ENCODE data around the gene IGDCC3.

IGDCC3 gene

GRCh38 chr15:65346856-65347598 lies 30.8 kb downstream of the IGDCC3 start:
- no peak for ATAC-seq (ENCODE audit: insufficient read depth, low read depth)
- no peaks in the 10 kb centered on the region for H3K4me1 ChIP-seq (ENCODE audit: insufficient read depth, low read length)
- H3K4me3 ChIP-seq (ENCODE audit: low read depth in 1 of 2, low read length in 2 of 2), result no peak overlapping the region
- TF ChIP-seq CTCF (IDR thresholded peaks at IDR 0.05; ENCODE audit: borderline replicate concordance, extremely low read depth, low read length, poor library complexity, severe bottlenecking), result no peak
- no peak for TF ChIP-seq EZH2 (IDR thresholded peaks at IDR 0.05; ENCODE audit: borderline replicate concordance, low read depth, low read length, severe bottlenecking)
- DNase-seq, result no peak
- H3K9me3 ChIP-seq (ENCODE audit: insufficient read depth, low read length, severe bottlenecking), result no peaks in the 10 kb centered on the region
- no peaks in the 10 kb centered on the region for H3K27me3 ChIP-seq (ENCODE audit: insufficient read depth, low read length, poor library complexity)
- no peaks in the 10 kb centered on the region for H3K36me3 ChIP-seq (ENCODE audit: insufficient read depth, low read length)
- no peaks in the 10 kb centered on the region for H3K79me2 ChIP-seq (ENCODE audit: insufficient read depth, low read length)
- H2AFZ ChIP-seq (ENCODE audit: low read depth, low read length), result no peak overlapping the region
- no peak overlapping the region for H3K9ac ChIP-seq (ENCODE audit: low read depth, low read length)
- H4K20me1 ChIP-seq (ENCODE audit: insufficient read depth, low read length), result no peaks in the 10 kb centered on the region
- H3K27ac ChIP-seq (ENCODE audit: low read length), result no peak overlapping the region
- no peak overlapping the region for H3K4me2 ChIP-seq (ENCODE audit: insufficient read depth, low read length)

GRCh38 chr15:65344914-65345275 lies 32.9 kb downstream of the IGDCC3 start:
- Histone ChIP-seq H3K9ac (ENCODE audit: low read depth, low read length) (no peak overlapping the region), H2AFZ (ENCODE audit: low read depth, low read length) (no peak overlapping the region), H3K27me3 (ENCODE audit: insufficient read depth, low read length, poor library complexity) (no peaks in the 10 kb centered on the region), H3K4me2 (ENCODE audit: insufficient read depth, low read length) (no peak overlapping the region), H3K36me3 (ENCODE audit: insufficient read depth, low read length) (no peaks in the 10 kb centered on the region), H4K20me1 (ENCODE audit: insufficient read depth, low read length) (no peaks in the 10 kb centered on the region), H3K27ac (ENCODE audit: low read length) (no peak overlapping the region), H3K9me3 (ENCODE audit: insufficient read depth, low read length, severe bottlenecking) (no peaks in the 10 kb centered on the region), H3K4me1 (ENCODE audit: insufficient read depth, low read length) (no peaks in the 10 kb centered on the region), H3K79me2 (ENCODE audit: insufficient read depth, low read length) (no peaks in the 10 kb centered on the region), H3K4me3 (ENCODE audit: low read depth in 1 of 2, low read length in 2 of 2) (no peak overlapping the region)
- DNase-seq (no peak), ATAC-seq (ENCODE audit: insufficient read depth, low read depth) (no peak)
- TF ChIP-seq CTCF (IDR thresholded peaks at IDR 0.05; ENCODE audit: borderline replicate concordance, extremely low read depth, low read length, poor library complexity, severe bottlenecking) (no peak), EZH2 (IDR thresholded peaks at IDR 0.05; ENCODE audit: borderline replicate concordance, low read depth, low read length, severe bottlenecking) (no peak)

GRCh38 chr15:65344214-65344913 lies 33.4 kb downstream of the IGDCC3 start:
- H4K20me1 ChIP-seq (ENCODE audit: insufficient read depth, low read length), result no peaks in the 10 kb centered on the region
- H3K4me2 ChIP-seq (ENCODE audit: insufficient read depth, low read length), result no peak overlapping the region
- H3K27ac ChIP-seq (ENCODE audit: low read length), result no peak overlapping the region
- no peaks in the 10 kb centered on the region for H3K4me1 ChIP-seq (ENCODE audit: insufficient read depth, low read length)
- no peak overlapping the region for H3K9ac ChIP-seq (ENCODE audit: low read depth, low read length)
- H2AFZ ChIP-seq (ENCODE audit: low read depth, low read length), result no peak overlapping the region
- peaks cover 3% of the 10 kb centered on the region for H3K27me3 ChIP-seq (ENCODE audit: insufficient read depth, low read length, poor library complexity)
- TF ChIP-seq CTCF (IDR thresholded peaks at IDR 0.05; ENCODE audit: borderline replicate concordance, extremely low read depth, low read length, poor library complexity, severe bottlenecking) (no peak), EZH2 (IDR thresholded peaks at IDR 0.05; ENCODE audit: borderline replicate concordance, low read depth, low read length, severe bottlenecking) (no peak)
- H3K36me3 ChIP-seq (ENCODE audit: insufficient read depth, low read length), result no peaks in the 10 kb centered on the region
- ATAC-seq (ENCODE audit: insufficient read depth, low read depth), result no peak
- H3K79me2 ChIP-seq (ENCODE audit: insufficient read depth, low read length), result no peaks in the 10 kb centered on the region
- H3K9me3 ChIP-seq (ENCODE audit: insufficient read depth, low read length, severe bottlenecking), result no peaks in the 10 kb centered on the region
- no peak overlapping the region for H3K4me3 ChIP-seq (ENCODE audit: low read depth in 1 of 2, low read length in 2 of 2)
- no peak for DNase-seq
